Suprapubic skin (tissue), 4 donors: ENCODE measurements around the gene PCNX2.

ENCODE experiments used
- EP300 ChIP-seq: sonication (generic); formaldehyde crosslinking; IDR thresholded peaks from one replicate; pipeline ENCODE4 v1.6.1; 2017; ENCODE audit warnings: antibody characterized with exemption
- POLR2A ChIP-seq, 2 donors: fragments of 450-650 bp; IDR thresholded peaks; one replicate each; pipeline ENCODE4 v1.6.1; 2017; ENCODE audit warnings: antibody characterized with exemption in 2 of 2, mild to moderate bottlenecking in 2 of 2, moderate library complexity in 2 of 2
- POLR2AphosphoS5 ChIP-seq, 3 donors: sonication (generic); formaldehyde crosslinking; IDR thresholded peaks; one replicate each; pipeline ENCODE4 v1.6.1; 2017; ENCODE audit warnings: antibody characterized with exemption in 3 of 3
- TF ChIP-seq, protein P1 (sequence below), 2 donors: fragments of 200-600 bp in 1 of 2; fragments of 450-650 bp in 1 of 2; sonication (generic) in 1 of 2; IDR thresholded peaks; one replicate each; pipeline ENCODE4 v1.5.1; 2016 to 2019; ENCODE audit warnings: antibody characterized with exemption in 2 of 2, mild to moderate bottlenecking in 1 of 2, moderate library complexity in 1 of 2

DNA sequence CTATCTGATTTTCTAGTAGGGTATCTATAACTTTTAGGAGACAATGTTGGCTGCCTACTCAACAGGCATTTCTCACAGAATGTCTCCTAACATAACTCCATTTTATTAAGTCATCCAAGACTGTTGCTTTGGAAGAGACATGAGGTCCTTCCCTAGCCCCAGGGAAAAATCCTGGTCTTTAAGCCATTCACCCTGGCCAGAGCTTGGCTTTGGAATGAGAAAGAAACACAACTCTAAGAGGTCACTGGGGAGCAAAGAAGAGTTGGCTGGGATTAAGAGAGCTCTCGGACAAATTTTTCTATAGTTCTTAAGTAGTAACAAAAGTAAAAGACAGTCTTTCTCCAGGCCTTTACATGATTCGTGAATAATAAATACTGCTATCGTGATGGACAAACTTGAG, 57.9 kb downstream of the PCNX2 start:
- TF ChIP-seq, protein P1, sequence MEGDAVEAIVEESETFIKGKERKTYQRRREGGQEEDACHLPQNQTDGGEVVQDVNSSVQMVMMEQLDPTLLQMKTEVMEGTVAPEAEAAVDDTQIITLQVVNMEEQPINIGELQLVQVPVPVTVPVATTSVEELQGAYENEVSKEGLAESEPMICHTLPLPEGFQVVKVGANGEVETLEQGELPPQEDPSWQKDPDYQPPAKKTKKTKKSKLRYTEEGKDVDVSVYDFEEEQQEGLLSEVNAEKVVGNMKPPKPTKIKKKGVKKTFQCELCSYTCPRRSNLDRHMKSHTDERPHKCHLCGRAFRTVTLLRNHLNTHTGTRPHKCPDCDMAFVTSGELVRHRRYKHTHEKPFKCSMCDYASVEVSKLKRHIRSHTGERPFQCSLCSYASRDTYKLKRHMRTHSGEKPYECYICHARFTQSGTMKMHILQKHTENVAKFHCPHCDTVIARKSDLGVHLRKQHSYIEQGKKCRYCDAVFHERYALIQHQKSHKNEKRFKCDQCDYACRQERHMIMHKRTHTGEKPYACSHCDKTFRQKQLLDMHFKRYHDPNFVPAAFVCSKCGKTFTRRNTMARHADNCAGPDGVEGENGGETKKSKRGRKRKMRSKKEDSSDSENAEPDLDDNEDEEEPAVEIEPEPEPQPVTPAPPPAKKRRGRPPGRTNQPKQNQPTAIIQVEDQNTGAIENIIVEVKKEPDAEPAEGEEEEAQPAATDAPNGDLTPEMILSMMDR (IDR thresholded peaks at IDR 0.05) = no peak
- TF ChIP-seq POLR2A (IDR thresholded peaks at IDR 0.05) (no peak), POLR2AphosphoS5 (IDR thresholded peaks at IDR 0.05) (no peak), EP300 (no peak)
